Fibroblast of upper back skin (primary cell): ENCODE measurements around the gene ATP5F1C.
"Not testable (repeated sequence)": the region's sequence is repeated elsewhere in the genome, so short reads cannot be mapped to it uniquely, and the experiment has no call there.

Source experiments
- DNase-seq: peaks from one replicate; pipeline ENCODE4 v3.0.0-alpha.2; 2013

The ATP5F1C gene

GRCh38 chr10:7794251-7795026 is 6.5 kb downstream of the ATP5F1C start:
- DNase-seq: no peak

GRCh38 chr10:7795605-7796004 is 7.6 kb downstream of the ATP5F1C start:
- DNase-seq: no peak

GRCh38 chr10:7797582-7797981 is 9.6 kb downstream of the ATP5F1C start:
- peak; percentile 90 for DNase-seq

GRCh38 chr10:7802606-7803005 is 14.6 kb downstream of the ATP5F1C start:
- DNase-seq: no peak

GRCh38 chr10:7804216-7804615 is 16.2 kb downstream of the ATP5F1C start:
- DNase-seq: no peak

- DNase-seq: no peak
Observed at GRCh38 chr10:7804741-7805140, 16.8 kb downstream of the ATP5F1C start.

- DNase-seq: no peak
Observed at GRCh38 chr10:7808686-7809267, 20.8 kb downstream of the ATP5F1C start.

- no peak for DNase-seq
Observed at GRCh38 chr10:7810443-7810842, 22.5 kb downstream of the ATP5F1C start.

GRCh38 chr10:7811000-7811399 is 23.0 kb downstream of the ATP5F1C start:
- DNase-seq: no peak

GRCh38 chr10:7811743-7812142 is 23.8 kb downstream of the ATP5F1C start:
- DNase-seq: not testable (repeated sequence)

GRCh38 chr10:7813481-7813880 is 25.5 kb downstream of the ATP5F1C start:
- no peak for DNase-seq

- DNase-seq: no peak
Observed at GRCh38 chr10:7817576-7817975, 29.6 kb downstream of the ATP5F1C start.

- DNase-seq: no peak
Observed at GRCh38 chr10:7817984-7818294, 30.0 kb downstream of the ATP5F1C start.

- peak; percentile 81 for DNase-seq
Observed at GRCh38 chr10:7818295-7819120, 30.5 kb downstream of the ATP5F1C start, which contains the start of gene TAF3. TAF3 (plus strand) TSS chr10:7818505; CDS start chr10:7818710, 205 bp downstream.

- DNase-seq: peak; percentile 25
Observed at GRCh38 chr10:7819121-7819460, 31.1 kb downstream of the ATP5F1C start.

GRCh38 chr10:7824251-7824650 is 36.3 kb downstream of the ATP5F1C start:
- no peak for DNase-seq

- peak; percentile 20 for DNase-seq
Observed at GRCh38 chr10:7826971-7827370, 39.0 kb downstream of the ATP5F1C start.

GRCh38 chr10:7829289-7829834 is 41.4 kb downstream of the ATP5F1C start:
- no peak for DNase-seq

GRCh38 chr10:7832060-7832459 is 44.1 kb downstream of the ATP5F1C start:
- DNase-seq: peak; percentile 13

- DNase-seq: no peak
Observed at GRCh38 chr10:7833210-7833609, 45.2 kb downstream of the ATP5F1C start.

- no peak for DNase-seq
Observed at GRCh38 chr10:7834262-7834661, 46.3 kb downstream of the ATP5F1C start.

GRCh38 chr10:7836571-7836970 is 48.6 kb downstream of the ATP5F1C start:
- DNase-seq: no peak

- DNase-seq: peak; percentile 54
Observed at GRCh38 chr10:7846591-7846990, 58.6 kb downstream of the ATP5F1C start.
